ENCODE measurements around the gene GPR161. TPM values are rescaled to one million over a fixed set of nuclear protein-coding genes. Genes with fewer than 3 reads are reported as not detected.
A peak's percentile ranks its signal among the peaks of the same experiment; 100 is the strongest.

Gene GPR161
- total RNA-seq, 6 donors from 2014 or later, result 1.0 to 13.6 (median 8.5) TPM

GRCh38 chr1:168134132-168134531, 2.6 kb downstream of the GPR161 start:
- WGBS, 2 donors, result 71 to 75% methylated on average over 1 of the region's 1 CpG
- H3K9me3 ChIP-seq, result no peaks in the 10 kb centered on the region
- peaks cover 10 to 30% (median 18%) of the 10 kb centered on the region in 4 donors for H3K4me1 ChIP-seq
- no peak overlapping the region for H3K27ac ChIP-seq
- TF ChIP-seq EP300 (IDR thresholded peaks at IDR 0.05) (no peak), POLR2AphosphoS5 (IDR thresholded peaks at IDR 0.05) (no peak), POLR2A (IDR thresholded peaks at IDR 0.05) (no peak)
- no peaks in the 10 kb centered on the region for H3K36me3 ChIP-seq
- no peak overlapping the region for H3K4me3 ChIP-seq
- ATAC-seq (ENCODE audit: low FRiP score in 2 of 2), result no peak
- H3K27me3 ChIP-seq, result peaks cover 0 to 11% (median 0%) of the 10 kb centered on the region in 4 donors
- no peak for DNase-seq

GRCh38 chr1:168129933-168130332, 6.8 kb downstream of the GPR161 start:
- Histone ChIP-seq H3K27me3 (peaks cover 0 to 3% (median 0%) of the 10 kb centered on the region in 4 donors), H3K4me1 (peaks cover 0 to 6% (median 1%) of the 10 kb centered on the region in 4 donors), H3K4me3 (no peak overlapping the region), H3K27ac (no peak overlapping the region), H3K36me3 (no peaks in the 10 kb centered on the region), H3K9me3 (no peaks in the 10 kb centered on the region)
- WGBS, 2 donors, result 90 to 93% methylated on average over 6 of the region's 6 CpGs
- no peak for ATAC-seq (ENCODE audit: low FRiP score in 2 of 2)
- TF ChIP-seq, protein P1, sequence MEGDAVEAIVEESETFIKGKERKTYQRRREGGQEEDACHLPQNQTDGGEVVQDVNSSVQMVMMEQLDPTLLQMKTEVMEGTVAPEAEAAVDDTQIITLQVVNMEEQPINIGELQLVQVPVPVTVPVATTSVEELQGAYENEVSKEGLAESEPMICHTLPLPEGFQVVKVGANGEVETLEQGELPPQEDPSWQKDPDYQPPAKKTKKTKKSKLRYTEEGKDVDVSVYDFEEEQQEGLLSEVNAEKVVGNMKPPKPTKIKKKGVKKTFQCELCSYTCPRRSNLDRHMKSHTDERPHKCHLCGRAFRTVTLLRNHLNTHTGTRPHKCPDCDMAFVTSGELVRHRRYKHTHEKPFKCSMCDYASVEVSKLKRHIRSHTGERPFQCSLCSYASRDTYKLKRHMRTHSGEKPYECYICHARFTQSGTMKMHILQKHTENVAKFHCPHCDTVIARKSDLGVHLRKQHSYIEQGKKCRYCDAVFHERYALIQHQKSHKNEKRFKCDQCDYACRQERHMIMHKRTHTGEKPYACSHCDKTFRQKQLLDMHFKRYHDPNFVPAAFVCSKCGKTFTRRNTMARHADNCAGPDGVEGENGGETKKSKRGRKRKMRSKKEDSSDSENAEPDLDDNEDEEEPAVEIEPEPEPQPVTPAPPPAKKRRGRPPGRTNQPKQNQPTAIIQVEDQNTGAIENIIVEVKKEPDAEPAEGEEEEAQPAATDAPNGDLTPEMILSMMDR (IDR thresholded peaks at IDR 0.05), result no peak
- TF ChIP-seq EP300 (IDR thresholded peaks at IDR 0.05) (no peak), POLR2AphosphoS5 (IDR thresholded peaks at IDR 0.05) (no peak), POLR2A (IDR thresholded peaks at IDR 0.05) (no peak)
- DNase-seq, result no peak

GRCh38 chr1:168127503-168127902, 9.2 kb downstream of the GPR161 start:
- TF ChIP-seq POLR2AphosphoS5 (IDR thresholded peaks at IDR 0.05), result no peak
- no peak for TF ChIP-seq POLR2A (IDR thresholded peaks at IDR 0.05)
- no peak for TF ChIP-seq EP300 (IDR thresholded peaks at IDR 0.05)
- TF ChIP-seq, protein P1 (IDR thresholded peaks at IDR 0.05), result no peak
- DNase-seq, result no peak
- no peak for ATAC-seq (ENCODE audit: low FRiP score in 2 of 2)
- WGBS, 2 donors, result 91 to 95% methylated on average over 2 of the region's 2 CpGs
- Histone ChIP-seq H3K27me3 (no peaks in the 10 kb centered on the region), H3K27ac (no peak overlapping the region), H3K36me3 (no peaks in the 10 kb centered on the region), H3K4me3 (no peak overlapping the region), H3K4me1 (no peaks in the 10 kb centered on the region), H3K9me3 (no peaks in the 10 kb centered on the region)

DNA sequence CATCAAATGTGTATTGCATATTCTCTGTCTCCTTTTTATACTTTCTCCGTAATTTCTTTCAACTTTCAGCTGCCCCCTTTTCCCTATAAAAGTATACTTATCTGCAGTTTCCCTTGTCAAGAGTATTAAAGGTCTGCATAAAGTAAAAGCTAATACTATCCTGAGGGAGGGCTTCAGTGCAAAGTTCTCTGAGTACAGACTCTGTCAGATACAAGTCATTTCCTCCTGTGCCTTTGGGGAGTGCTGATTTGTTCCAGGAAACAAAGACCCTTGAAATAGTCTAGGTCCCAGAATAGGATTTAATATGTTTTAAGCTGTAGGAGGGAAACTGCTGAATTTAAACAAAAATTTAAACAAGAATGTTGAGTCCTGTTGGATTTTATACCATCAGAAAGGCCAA, 11.7 kb downstream of the GPR161 start:
- no peak for ATAC-seq (ENCODE audit: low FRiP score in 2 of 2)
- H3K27ac ChIP-seq, result no peak overlapping the region
- TF ChIP-seq, protein P1 (IDR thresholded peaks at IDR 0.05), result no peak
- TF ChIP-seq EP300 (IDR thresholded peaks at IDR 0.05), result no peak
- no peak for TF ChIP-seq POLR2AphosphoS5 (IDR thresholded peaks at IDR 0.05)
- TF ChIP-seq POLR2A (IDR thresholded peaks at IDR 0.05), result no peak
- no peaks in the 10 kb centered on the region for H3K4me1 ChIP-seq
- H3K36me3 ChIP-seq, result no peaks in the 10 kb centered on the region
- 90 to 95% methylated on average over 1 of the region's 1 CpG for WGBS, 2 donors
- no peak overlapping the region for H3K4me3 ChIP-seq
- H3K27me3 ChIP-seq, result no peaks in the 10 kb centered on the region
- H3K9me3 ChIP-seq, result no peaks in the 10 kb centered on the region
- DNase-seq, result no peak

- TF ChIP-seq, protein P1 (IDR thresholded peaks at IDR 0.05), result no peak
- TF ChIP-seq POLR2A (IDR thresholded peaks at IDR 0.05), result no peak
- no peak for TF ChIP-seq POLR2AphosphoS5 (IDR thresholded peaks at IDR 0.05)
- TF ChIP-seq EP300 (IDR thresholded peaks at IDR 0.05), result no peak
- no peaks in the 10 kb centered on the region for H3K9me3 ChIP-seq
- H3K36me3 ChIP-seq, result no peaks in the 10 kb centered on the region
- H3K4me3 ChIP-seq, result no peak overlapping the region
- H3K27ac ChIP-seq, result peak overlapping the region in 2 of 4 donors; percentile 11 to 24
- DNase-seq (peak in 1 of 2 donors; percentile 84), ATAC-seq (ENCODE audit: low FRiP score in 2 of 2) (peak; percentile 48 to 91)
- H3K4me1 ChIP-seq, result no peaks in the 10 kb centered on the region
- H3K27me3 ChIP-seq, result no peaks in the 10 kb centered on the region
- 29 to 76% methylated on average over 2 to 7 of the region's 7 CpGs for WGBS, 2 donors
These were observed 15.2 kb downstream of the GPR161 start for GRCh38 chr1:168121401-168122011.
